ENCODE results near the gene LCN12.

The LCN12 gene

DNA sequence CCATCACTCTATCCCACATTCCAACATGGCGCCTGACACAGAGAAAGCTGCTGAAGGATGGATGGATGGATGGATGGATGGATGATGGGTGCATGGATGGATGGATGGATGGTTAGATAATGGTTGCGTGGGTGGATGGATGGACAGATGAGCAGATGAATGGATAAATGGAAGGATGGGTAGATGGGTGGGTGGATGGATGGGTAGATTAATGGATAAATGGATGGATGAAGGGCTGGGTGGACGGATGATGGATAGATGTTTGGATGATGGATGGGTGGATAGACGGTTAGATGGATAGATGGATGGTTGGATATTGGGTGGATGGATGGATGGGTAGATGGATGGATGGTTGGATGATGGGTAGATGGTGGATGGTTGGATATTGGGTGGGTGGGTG, 4.5 kb downstream of the LCN12 start:
- TF ChIP-seq, protein P1, sequence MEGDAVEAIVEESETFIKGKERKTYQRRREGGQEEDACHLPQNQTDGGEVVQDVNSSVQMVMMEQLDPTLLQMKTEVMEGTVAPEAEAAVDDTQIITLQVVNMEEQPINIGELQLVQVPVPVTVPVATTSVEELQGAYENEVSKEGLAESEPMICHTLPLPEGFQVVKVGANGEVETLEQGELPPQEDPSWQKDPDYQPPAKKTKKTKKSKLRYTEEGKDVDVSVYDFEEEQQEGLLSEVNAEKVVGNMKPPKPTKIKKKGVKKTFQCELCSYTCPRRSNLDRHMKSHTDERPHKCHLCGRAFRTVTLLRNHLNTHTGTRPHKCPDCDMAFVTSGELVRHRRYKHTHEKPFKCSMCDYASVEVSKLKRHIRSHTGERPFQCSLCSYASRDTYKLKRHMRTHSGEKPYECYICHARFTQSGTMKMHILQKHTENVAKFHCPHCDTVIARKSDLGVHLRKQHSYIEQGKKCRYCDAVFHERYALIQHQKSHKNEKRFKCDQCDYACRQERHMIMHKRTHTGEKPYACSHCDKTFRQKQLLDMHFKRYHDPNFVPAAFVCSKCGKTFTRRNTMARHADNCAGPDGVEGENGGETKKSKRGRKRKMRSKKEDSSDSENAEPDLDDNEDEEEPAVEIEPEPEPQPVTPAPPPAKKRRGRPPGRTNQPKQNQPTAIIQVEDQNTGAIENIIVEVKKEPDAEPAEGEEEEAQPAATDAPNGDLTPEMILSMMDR (IDR thresholded peaks at IDR 0.05; ENCODE audit: borderline replicate concordance, insufficient read depth, low read depth, low read length), result no peak
- no peak overlapping the region for H3K4me3 ChIP-seq (ENCODE audit: low read depth, low read length)

DNA sequence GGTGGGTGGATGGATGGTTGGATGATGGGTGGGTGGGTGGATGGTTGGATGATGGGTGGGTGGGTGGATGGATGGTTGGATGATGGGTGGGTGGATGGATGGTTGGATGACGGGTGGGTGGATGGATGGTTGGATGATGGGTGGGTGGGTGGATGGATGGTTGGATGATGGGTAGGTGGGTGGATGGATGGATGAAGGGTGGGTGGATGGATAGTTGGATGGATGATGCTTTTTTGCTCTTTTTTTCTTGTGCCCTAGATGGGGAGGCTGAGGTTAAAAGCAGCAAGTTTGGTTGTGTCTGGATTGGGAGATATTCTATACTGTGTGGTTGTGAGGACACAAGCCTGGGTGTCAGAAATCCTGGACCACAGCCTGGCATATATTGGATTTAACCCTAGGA, 5.4 kb downstream of the LCN12 start:
- TF ChIP-seq, protein P1 (IDR thresholded peaks at IDR 0.05; ENCODE audit: borderline replicate concordance, insufficient read depth, low read depth, low read length), result no peak

DNA sequence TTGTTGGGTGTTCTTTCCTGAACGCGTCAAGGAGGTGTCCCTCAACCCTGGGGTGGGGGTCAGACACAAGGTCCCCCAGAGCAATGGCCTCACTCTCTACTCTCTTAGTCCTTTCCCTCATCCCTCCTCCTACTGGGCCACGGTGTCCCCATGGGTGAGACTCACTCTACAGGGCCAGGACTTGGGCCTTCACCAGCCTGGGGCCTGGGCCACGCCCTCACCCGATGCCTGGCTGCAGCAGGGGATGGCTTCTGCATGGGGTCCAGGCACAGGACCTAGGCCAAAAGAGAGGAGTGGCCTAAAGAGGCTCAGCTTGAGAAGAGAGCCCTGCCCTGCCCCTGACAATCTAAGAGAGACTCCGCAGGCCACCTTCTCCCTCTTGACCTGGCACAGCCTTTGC, 5.8 kb downstream of the LCN12 start:
- TF ChIP-seq, protein P1 (IDR thresholded peaks at IDR 0.05; ENCODE audit: borderline replicate concordance, insufficient read depth, low read depth, low read length), result no peak
- H3K4me3 ChIP-seq (ENCODE audit: low read depth, low read length), result no peak overlapping the region

More for the DNA sequence above, 5.4 kb downstream of the LCN12 start:
- H3K4me3 ChIP-seq (ENCODE audit: low read depth, low read length), result no peak overlapping the region

DNA sequence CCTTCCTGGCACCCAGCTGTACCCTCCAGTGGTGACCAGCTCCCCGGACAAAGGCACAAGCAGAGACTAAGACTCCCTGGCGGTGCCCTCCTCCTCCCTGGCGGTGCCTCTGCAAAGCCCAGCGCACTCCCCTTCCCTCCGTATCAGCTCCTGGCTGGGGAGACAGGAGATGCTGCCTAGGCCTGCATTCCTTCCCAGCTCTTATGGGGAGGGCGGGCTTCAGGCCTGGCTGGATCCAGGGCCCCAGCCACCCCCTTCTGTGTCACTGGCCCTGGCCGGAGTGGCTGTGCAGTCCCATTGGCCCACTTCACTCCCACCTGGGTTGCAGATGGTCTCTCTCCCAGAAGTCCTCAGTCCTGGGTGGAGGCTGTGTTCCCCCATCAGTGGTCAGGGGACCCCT, 6.4 kb downstream of the LCN12 start:
- TF ChIP-seq, protein P1 (IDR thresholded peaks at IDR 0.05; ENCODE audit: borderline replicate concordance, insufficient read depth, low read depth, low read length), result no peak
- H3K4me3 ChIP-seq (ENCODE audit: low read depth, low read length), result no peak overlapping the region

DNA sequence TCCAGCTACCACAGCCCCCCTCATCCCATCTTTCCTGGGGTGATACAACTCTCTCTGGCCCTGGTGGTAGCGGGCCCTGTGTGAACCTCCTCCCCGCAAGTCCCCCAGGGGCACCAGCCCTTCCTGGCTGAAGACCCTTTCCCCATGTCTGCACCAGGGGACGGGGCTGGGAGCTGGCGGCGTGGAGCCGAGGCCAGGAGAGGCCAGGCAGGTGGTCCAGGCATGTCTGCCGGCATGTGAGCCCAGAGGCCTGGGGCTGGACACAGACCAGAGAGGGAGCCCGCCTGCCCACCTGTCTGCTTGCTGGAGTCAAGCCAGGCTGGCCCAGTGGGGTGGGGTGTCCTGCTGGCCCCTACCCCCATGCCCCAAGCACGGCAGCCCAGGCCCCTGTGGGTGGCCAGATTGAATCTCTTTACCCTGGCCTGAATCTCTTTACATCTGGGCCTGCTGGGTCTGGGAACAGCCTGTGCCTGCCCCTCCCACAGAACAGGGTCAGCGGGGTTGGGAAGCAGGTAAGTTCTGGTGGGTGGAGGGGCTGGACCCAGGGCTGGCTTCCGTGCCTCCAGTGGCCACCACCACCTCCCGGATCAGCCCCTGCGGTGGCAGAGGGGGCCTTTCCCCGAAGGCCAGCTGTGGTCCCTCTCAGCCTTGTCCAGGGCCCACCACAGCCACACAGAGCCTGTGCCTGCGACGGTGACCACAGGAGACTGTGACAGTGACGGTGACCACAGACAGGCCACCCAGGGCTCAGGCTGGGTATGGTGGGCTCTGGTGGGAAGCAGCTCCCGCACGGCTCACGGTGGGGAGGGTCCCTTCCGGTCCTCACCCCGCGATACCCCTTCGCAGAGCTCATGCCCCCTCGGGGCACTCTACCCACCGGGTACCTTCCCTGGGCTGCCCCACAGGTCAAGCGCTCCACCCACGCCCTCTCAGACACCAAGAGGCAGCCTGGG, 7.1 kb downstream of the LCN12 start:
- TF ChIP-seq, protein P1 (IDR thresholded peaks at IDR 0.05; ENCODE audit: borderline replicate concordance, insufficient read depth, low read depth, low read length), result no peak
- no peak overlapping the region for H3K4me3 ChIP-seq (ENCODE audit: low read depth, low read length)

DNA sequence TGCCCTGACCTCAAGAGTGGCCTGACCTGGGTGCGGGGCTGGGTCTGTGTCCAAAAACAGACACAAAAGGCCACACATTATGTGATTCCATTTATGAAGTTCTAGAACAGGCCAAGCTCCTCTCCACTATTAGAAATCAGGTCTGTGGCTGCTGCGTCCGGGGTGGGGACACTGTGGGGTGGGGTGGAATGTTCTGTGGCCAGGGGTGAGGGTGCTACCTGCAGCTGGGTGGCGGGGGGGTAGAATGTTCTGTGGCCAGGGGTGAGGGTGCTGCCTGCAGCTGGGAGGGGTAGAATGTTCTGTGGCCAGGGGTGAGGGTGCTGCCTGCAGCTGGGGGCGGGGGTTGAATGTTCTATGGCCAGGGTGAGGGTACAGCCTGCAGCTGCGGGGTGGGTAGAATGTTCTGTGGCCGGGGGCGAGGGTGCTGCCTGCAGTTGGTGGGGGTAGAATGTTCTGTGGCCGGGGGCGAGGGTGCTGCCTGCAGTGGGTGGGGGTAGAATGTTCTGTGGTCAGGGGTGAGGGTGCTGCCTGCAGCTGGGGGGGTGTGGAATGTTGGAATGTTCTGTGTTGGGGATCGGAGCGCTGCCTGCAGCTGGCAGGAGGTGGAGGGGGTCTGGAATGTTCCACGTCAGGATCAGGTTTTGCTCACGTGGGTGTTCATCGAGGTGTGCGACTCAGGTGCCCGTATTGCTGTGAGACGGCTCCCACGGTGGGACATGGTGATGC, 8.3 kb downstream of the LCN12 start:
- TF ChIP-seq, protein P1 (IDR thresholded peaks at IDR 0.05; ENCODE audit: borderline replicate concordance, insufficient read depth, low read depth, low read length), result no peak
- H3K4me3 ChIP-seq (ENCODE audit: low read depth, low read length), result no peak overlapping the region

Data from GM12875 (cell line).